Right lobe of liver (tissue), 4 donors: ENCODE measurements around the gene ZNF260.

Experiments
- POLR2A ChIP-seq: fragments of 450-650 bp; IDR thresholded peaks from one replicate; pipeline ENCODE4 v1.6.1; 2017; ENCODE audit warnings: antibody characterized with exemption, mild to moderate bottlenecking
- TF ChIP-seq, protein P1 (sequence below), 4 donors: fragments of 200-600 bp in 3 of 4; fragments of 450-650 bp in 1 of 4; IDR thresholded peaks; one replicate each; pipeline versions ENCODE4 v1.5.1 to v1.8.0; 2016 to 2022; ENCODE audit warnings: antibody characterized with exemption in 4 of 4, mild to moderate bottlenecking in 2 of 4
- donor health status: DM: no; HTN: no; CAD: no.
- donor health status: DM: no; HTN: no; CAD: no.
- donor health status: DM: no; HTN: yes; CAD: no.

- TF ChIP-seq POLR2A: no peak
- TF ChIP-seq, protein P1, sequence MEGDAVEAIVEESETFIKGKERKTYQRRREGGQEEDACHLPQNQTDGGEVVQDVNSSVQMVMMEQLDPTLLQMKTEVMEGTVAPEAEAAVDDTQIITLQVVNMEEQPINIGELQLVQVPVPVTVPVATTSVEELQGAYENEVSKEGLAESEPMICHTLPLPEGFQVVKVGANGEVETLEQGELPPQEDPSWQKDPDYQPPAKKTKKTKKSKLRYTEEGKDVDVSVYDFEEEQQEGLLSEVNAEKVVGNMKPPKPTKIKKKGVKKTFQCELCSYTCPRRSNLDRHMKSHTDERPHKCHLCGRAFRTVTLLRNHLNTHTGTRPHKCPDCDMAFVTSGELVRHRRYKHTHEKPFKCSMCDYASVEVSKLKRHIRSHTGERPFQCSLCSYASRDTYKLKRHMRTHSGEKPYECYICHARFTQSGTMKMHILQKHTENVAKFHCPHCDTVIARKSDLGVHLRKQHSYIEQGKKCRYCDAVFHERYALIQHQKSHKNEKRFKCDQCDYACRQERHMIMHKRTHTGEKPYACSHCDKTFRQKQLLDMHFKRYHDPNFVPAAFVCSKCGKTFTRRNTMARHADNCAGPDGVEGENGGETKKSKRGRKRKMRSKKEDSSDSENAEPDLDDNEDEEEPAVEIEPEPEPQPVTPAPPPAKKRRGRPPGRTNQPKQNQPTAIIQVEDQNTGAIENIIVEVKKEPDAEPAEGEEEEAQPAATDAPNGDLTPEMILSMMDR (IDR thresholded peaks at IDR 0.05): no peak
These were observed 238 bp downstream of the ZNF260 start for GRCh38 chr19:36527873-36528193.
